Panc1 (cell line): ENCODE data around the gene PSMD1.

ENCODE experiments used
- CTCF ChIP-seq: fragments of 450-650 bp; IDR thresholded peaks from 2 replicates; pipeline ENCODE4 v1.5.1; 2017; ENCODE audit warnings: mild to moderate bottlenecking
- SIN3A ChIP-seq: IDR thresholded peaks from 2 replicates; pipeline ENCODE4 v1.6.1; 2012; ENCODE audit warnings: low read depth, mild to moderate bottlenecking, low read length, moderate library complexity, borderline replicate concordance; ENCODE audit not compliant: insufficient read depth
- TCF7L2 ChIP-seq: IDR thresholded peaks from 2 replicates; pipeline ENCODE4 v1.6.1; 2011; ENCODE audit warnings: mild to moderate bottlenecking, low read depth, low read length, inconsistent platforms

- TF ChIP-seq SIN3A (no peak), CTCF (no peak), TCF7L2 (no peak)
Observed at GRCh38 chr2:231057590-231057989, 923 bp downstream of the PSMD1 start.
